ENCODE measurements around the gene TMPRSS4.

DNA sequence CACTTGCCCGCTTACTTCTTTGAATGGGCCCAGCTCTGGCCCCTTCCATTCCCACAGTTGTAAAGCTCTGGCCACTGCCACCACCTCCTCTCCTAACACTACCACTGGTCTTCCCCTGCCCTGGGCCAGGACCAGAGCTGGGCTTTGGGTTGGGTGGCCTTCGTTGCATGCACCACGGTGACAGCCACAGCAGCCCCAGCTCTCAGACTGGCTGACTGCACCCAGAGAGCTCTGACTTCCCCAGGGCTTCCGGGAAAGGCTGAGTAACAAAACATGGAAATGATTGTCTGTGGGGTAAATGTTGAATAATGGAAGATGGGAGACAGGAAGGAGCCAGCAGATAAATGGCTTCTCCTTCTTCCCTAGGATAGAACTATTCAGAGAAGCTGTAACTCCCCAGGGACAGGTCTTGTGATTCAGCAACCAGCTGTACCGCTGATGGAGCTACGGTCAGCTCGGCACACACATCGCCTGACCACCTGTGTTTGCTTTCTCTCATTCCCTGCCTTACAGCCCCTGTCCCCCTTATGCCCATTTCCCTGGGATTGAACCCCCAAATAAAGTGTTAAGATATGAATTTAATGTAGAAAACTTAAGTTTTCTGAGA is 48.2 kb downstream of the TMPRSS4 start:
- TF ChIP-seq POLR2A (IDR thresholded peaks at IDR 0.05): no peak
- TF ChIP-seq, protein P1, sequence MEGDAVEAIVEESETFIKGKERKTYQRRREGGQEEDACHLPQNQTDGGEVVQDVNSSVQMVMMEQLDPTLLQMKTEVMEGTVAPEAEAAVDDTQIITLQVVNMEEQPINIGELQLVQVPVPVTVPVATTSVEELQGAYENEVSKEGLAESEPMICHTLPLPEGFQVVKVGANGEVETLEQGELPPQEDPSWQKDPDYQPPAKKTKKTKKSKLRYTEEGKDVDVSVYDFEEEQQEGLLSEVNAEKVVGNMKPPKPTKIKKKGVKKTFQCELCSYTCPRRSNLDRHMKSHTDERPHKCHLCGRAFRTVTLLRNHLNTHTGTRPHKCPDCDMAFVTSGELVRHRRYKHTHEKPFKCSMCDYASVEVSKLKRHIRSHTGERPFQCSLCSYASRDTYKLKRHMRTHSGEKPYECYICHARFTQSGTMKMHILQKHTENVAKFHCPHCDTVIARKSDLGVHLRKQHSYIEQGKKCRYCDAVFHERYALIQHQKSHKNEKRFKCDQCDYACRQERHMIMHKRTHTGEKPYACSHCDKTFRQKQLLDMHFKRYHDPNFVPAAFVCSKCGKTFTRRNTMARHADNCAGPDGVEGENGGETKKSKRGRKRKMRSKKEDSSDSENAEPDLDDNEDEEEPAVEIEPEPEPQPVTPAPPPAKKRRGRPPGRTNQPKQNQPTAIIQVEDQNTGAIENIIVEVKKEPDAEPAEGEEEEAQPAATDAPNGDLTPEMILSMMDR (IDR thresholded peaks at IDR 0.05): no peak

Measured in esophagus squamous epithelium (tissue), 4 donors.